Epidermal melanocyte (primary cell): ENCODE data around the gene TMOD3.

Experiments
- DNase-seq: peaks from one replicate; pipeline ENCODE4 v3.0.0; 2011; ENCODE audit warnings: low spot score; ENCODE audit not compliant: insufficient read length

Gene TMOD3

GRCh38 chr15:51828621-51829375 lies 655 bp upstream of the TMOD3 start:
- no peak for DNase-seq

DNA sequence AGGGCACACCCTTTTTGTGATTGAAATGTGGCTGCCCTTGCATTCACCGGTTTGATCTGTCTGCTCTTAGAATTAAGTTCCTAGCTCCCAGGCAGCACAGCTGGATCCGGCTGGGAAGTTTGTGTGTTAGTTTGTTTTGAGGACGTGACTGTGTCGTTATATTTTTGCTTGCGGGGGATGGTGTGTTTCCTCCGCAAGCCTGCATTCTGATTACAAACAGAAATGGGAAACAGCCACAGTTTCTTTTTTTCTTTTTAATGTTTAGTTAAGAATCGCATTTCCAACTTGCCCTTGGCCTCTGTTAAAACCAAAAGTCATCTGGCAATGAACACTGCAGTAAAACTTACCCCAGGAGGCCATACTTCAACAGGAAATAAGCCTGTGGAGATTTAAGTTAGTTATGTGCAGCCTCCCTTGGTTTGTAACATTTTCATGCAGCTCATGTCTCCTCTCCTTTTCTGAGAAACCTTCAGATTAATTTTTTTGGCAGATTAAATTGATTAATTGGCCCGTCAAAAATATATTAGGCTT lies 888 bp downstream of the TMOD3 start:
- DNase-seq = no peak

GRCh38 chr15:51833772-51834171 lies 4.3 kb downstream of the TMOD3 start:
- DNase-seq = no peak

DNA sequence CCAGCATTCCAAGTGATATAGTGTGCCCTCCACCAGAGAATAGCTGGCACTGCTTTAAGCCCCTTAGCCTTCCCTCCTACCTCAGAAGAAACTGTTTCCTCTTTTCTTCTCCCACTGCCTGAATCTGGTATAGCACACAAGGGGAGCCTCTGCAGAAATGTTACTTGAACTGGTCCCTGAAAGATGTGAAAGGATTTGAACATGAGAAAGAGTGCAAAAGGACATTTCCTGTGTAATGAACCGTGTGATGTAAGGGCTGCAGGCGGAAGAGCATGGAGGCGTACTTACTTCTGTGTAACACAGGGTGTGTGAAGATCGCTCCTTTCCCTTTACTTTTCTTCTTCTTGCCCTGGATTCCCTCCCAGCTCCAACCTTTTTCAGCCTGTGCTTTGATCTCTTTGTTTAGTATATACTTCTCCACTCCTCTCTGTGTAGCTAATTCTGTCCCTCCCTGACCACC lies 8.4 kb downstream of the TMOD3 start:
- DNase-seq = no peak

DNA sequence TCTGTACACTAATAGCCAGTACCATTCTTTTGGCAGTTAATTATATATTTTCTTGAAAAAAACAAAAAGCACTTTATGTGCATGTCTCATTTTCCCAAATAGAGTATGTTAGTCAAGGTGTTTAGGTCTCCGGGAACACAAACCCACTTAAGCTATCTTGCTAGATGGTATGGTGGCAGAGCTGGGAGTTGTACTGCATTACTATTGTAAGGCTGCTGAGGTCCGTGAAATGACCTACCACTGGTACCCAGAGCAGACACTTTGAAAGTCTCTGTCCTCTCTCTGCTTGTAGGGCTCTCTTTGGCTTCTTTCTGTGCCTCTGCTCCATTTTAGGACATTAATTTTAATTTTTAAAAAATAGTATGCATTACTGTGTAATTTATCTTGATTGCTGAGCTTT lies 8.8 kb downstream of the TMOD3 start:
- DNase-seq = no peak

GRCh38 chr15:51840692-51841091 lies 11.2 kb downstream of the TMOD3 start:
- DNase-seq = no peak

DNA sequence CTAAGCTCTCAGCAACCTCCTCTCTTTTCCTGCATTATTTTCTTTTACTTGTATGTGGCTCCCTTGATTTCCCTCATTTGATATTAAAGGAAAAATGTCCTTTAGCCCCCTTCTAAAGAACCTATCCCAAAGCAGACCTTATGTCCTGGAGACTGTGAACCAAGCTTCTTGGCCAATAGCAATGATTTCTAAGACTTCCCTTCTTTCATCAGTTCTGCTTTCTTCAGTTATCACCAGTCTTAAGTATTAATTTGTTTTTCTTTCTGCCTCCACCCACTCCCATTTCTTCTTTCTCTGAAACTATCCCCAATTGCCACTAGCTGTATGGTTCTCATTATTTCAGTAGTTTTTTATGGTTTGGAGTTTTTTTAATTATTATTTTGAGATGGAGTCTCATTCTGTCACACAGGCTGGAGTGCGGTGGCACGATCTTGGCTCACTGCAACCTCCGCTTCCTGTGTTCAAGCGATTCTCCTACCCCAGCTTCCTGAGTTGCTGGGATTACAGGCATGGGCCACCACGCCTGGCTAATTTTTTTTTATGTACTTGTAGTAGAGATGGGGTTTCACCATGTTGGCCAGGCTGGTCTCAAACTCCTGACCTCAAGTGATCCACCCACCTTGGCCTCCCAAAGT lies 12.1 kb downstream of the TMOD3 start:
- DNase-seq = no peak

DNA sequence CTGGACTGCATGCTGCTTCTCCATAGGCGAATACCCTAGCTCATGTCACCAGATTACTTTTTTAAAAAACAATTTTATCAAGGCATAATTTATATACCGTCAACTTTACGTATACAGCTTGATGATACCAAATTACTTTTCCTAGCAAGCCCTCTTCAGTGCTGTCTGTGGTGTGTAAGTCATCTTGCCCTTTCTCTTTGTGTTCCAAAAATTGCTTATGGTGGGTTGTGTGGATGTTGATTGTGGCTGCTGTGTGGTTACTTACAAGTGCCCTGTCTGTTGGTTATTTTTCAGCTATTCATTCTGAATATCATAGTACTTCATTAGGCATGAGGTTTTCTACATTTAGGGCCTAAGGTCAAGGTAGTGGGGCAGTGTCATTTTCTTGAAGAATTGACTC lies 12.8 kb downstream of the TMOD3 start:
- no peak for DNase-seq

DNA sequence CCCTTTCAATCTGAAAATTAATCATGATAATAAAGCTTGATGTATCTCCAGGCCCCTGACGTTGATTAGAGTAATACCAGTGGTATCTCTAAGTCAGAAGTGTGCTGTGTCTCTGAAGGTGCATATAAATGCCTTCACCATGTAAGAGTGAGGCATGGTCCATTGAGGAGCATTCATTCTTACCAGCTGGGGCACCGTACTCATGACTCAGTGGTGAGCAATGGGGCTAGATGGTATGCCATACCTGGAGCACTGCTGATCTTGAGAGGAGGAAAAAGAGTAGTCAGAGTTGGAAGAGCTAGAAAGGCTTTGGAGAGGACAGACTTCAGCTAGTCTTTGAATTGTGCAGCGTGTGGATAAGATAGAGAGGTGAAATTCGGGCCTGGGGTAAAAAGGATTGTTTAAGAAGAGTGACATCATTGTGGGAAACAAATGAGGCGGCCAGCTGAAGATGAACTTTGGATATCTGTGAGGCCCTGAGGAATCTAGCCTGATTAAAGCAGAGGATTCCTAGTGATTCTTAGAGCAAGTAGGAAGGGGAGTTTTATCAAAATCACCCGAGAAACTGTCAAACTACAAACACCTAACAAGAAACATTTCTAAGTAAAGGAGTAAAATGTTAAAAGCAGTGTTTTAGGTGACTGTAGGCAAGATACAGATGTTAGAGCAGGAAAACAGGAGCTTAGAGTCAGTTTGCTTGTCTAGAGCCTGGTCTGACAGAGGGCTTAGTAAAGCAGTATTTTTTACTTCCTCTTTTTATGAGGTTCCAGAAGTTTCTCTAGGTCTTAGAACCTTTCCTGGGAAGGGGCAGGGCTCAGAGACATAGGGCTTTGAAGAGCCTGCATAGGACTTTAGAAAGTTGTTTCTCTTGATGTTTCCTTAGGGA lies 13.6 kb downstream of the TMOD3 start:
- no peak for DNase-seq

DNA sequence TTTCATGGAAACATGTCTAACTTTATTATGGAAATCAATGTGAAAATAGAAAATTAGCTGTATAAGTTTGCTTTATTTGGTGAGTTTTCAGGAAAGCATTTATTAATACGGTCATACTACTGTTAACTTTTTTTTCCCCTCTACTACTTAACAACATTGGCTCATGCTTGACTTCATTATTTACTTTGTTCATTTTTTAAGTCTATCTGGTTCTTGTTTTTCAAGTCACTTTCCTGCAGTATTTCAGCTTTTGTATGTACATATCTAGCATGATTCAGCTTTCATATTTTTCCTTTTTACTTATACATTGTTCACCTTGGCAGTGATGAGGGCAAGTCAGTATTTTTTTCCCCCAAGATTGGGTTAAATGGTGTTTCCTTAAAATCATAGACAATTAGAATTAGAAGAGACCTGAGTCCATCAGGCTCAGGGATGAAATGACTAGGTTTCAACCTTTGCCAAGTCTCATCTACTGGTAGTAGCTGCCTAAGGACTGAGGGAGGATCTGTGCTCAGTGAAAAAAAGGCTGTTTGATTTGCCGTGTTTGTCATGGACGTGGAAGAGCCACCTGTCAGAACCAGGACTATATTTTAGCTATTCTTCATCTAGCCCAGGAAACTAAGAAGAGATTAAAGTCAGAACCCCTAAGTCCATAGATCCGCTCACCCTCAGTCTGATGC lies 15.4 kb downstream of the TMOD3 start:
- no peak for DNase-seq

- no peak for DNase-seq
Observed at GRCh38 chr15:51846066-51846462, 16.6 kb downstream of the TMOD3 start.

- no peak for DNase-seq
Observed at GRCh38 chr15:51846463-51847230, 17.2 kb downstream of the TMOD3 start.

GRCh38 chr15:51848811-51849210 lies 19.4 kb downstream of the TMOD3 start:
- no peak for DNase-seq

DNA sequence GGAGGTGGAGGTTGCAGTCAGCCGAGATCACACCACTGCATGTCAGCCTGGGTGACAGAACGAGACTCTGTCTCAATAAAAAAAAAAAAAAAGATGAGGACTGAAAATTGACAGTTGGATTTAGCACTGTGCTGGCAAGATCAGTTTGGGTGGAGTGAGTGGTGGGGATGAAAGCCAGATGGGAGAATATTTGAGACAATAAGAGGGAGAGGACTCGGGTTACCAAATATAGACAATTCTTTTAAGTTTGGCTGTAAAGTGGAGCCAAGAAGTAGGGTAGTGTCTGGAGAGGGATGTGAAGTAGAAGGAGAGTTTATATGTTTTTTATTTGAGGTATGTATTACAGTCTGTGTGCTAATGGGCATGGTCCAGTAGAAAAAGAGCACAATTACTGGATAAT lies 20.4 kb downstream of the TMOD3 start:
- no peak for DNase-seq

DNA sequence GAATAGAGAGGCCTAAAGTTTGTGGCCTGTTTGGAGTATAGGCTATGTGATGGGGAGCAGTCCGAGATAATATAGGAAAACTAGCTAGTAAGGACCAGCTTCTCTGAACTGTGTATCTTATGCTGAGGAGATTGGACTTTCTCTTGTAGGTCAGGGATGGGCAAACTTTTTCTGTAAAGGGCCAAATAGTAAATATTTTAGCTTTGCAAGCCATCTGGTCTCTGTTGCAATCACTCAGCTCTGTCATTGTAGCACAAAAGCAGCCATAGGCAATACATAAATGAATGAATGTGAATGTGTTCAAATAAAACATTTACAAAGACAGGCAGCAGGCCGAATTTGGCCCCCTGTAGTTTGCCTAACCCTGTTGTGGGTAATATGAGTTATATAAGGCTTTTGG lies 24.5 kb downstream of the TMOD3 start:
- DNase-seq = no peak

DNA sequence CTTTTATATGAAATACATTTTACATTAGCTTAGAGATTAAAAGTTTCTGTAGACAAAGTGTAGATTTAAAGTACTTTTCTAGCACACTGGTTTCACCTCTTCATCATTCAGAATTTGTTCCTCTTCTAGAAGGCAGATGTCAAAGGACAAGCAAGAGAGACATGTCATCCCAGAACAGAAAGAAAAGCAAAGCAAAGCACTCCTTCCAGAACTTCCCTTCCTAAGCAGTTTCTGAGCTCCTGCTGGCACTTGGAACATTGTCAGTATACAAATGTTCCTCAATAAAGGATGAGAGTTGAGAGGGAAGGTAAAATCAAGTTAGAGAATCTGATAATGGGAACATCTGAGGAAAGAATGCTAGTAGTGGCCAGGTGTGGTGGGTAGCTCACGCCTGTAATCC lies 26.2 kb downstream of the TMOD3 start:
- DNase-seq = no peak

DNA sequence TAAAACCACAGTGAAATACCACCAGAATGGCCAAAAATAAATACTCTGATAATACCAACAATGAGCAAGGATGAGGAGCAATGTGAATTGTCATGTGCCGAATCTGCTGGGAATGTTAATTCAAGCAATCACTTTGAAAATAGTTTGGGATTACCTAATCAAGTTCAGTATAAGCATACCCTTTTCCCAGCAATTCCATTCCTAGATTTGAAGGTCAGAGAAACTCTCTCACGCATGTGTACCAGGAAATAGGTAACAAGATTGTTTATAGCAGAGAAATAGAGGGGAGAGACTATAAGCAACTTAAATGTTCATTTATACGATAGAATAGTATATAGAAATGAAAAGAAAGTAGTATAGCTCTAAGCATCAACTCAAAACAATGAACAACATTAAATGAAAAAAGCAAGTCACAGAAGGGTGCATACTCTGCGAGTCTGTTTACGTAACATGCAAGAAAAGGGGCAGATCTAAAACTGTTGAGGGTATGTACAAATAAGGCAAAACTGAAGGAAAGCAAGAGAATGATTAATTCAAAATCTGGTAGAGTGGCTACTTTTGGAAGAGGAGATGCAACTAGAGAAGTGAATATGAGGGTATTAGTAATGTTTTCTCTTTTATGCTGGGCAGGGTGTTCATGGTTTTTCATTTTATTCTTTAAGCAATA lies 27.4 kb downstream of the TMOD3 start:
- DNase-seq = no peak

- no peak for DNase-seq
Observed at GRCh38 chr15:51861557-51862359, 32.3 kb downstream of the TMOD3 start.

- no peak for DNase-seq
Observed at GRCh38 chr15:51863131-51863530, 33.7 kb downstream of the TMOD3 start.
